HepG2 (cell line): ENCODE data around the gene FCMR. TPM values are rescaled to one million over a fixed set of nuclear protein-coding genes. Genes with fewer than 3 reads are reported as not detected.

Source experiments
- ATAC-seq: fragments of 200-7000 bp; cut with Tn5 transposase; 3 replicates; pipeline ENCODE4 v1.9.1; 2020; ENCODE audit warnings: mild to moderate bottlenecking, moderate library complexity
- BruUV-seq: library from RNA; stranded (reverse); fragments of 400-500 nt; replicated peaks from 2 replicates; lab custom pipeline; 2021; lab: Mats Ljungman, UMichigan
- CTCF ChIA-PET: fragments of 300-600 bp; formaldehyde crosslinking; extraction: SDS; loops from one replicate; lab custom pipeline; 2021; ENCODE audit warnings: low total read pairs, inconsistent platforms, low intra/inter-chr PET ratio; lab: Yijun Ruan, JAX
- POLR2A ChIA-PET: fragments of 350-600 bp; sonication (Branson Sonifier 250); formaldehyde crosslinking; loops from one replicate; lab custom pipeline; 2020; ENCODE audit warnings: antibody characterized with exemption, inconsistent platforms; lab: Yijun Ruan, JAX
- DNase-seq: peaks from one replicate; pipeline ENCODE4 v3.0.0-alpha.2; 2015; ENCODE audit warnings: low spot score
- FAIRE-seq: peaks from 3 replicates; lab custom pipeline; 2011; peaks lifted over from hg19 to GRCh38; lab: Jason Lieb, UNC
- H2AFZ ChIP-seq: one replicate; pipeline ENCODE4 v1.6.1; 2011; ENCODE audit warnings: low read length, inconsistent platforms
- H3K27ac ChIP-seq: fragments of 300-600 bp; 3 replicates; pipeline ENCODE4 v1.8.0; 2011; ENCODE audit warnings: mixed run types, mild to moderate bottlenecking, mixed read lengths, low read length, inconsistent platforms; ENCODE audit not compliant: insufficient read depth; ENCODE audit errors: extremely low read length
- H3K27me3 ChIP-seq, 2 experiments: fragments of 200-600 bp in 1 of 2; 2 replicates in 1 of 2; 3 replicates in 1 of 2; pipeline versions ENCODE4 v1.6.0 to v1.8.0; 2011; ENCODE audit warnings: low read length in 2 of 2, mild to moderate bottlenecking in 2 of 2, moderate library complexity in 2 of 2, inconsistent platforms in 1 of 2; ENCODE audit not compliant: insufficient read depth in 2 of 2, control insufficient read depth in 1 of 2
- H3K36me3 ChIP-seq, 2 experiments: fragments of 200-600 bp in 1 of 2; replicated peaks in 1 of 2; 2 replicates in 1 of 2; 3 replicates in 1 of 2; pipeline versions ENCODE4 v1.5.1 to v1.8.0; 2011; ENCODE audit warnings: low read length in 2 of 2, inconsistent platforms in 1 of 2; ENCODE audit not compliant: insufficient read depth in 2 of 2, control insufficient read depth in 1 of 2
- H3K4me1 ChIP-seq: 2 replicates; pipeline ENCODE4 v1.5.1; 2012; ENCODE audit warnings: low read length, inconsistent platforms; ENCODE audit not compliant: insufficient read depth
- H3K4me2 ChIP-seq: 2 replicates; pipeline ENCODE4 v1.6.0; 2011; ENCODE audit warnings: low read depth, low read length, inconsistent platforms
- H3K4me3 ChIP-seq, 3 experiments: fragments of 200-600 bp in 1 of 3; sonication (generic), shearing (Covaris generic) in 1 of 3; replicated peaks in 1 of 3; 2 replicates each; pipeline ENCODE4 v1.5.1; 2011 to 2016; ENCODE audit warnings: low read length in 3 of 3, inconsistent platforms in 2 of 3, low read depth in 2 of 3, mild to moderate bottlenecking in 2 of 3, control low read depth in 1 of 3, mixed read lengths in 1 of 3; ENCODE audit not compliant: insufficient read depth in 1 of 3
- H3K79me2 ChIP-seq: one replicate; pipeline ENCODE4 v1.6.1; 2011; ENCODE audit warnings: low read length, inconsistent platforms; ENCODE audit not compliant: insufficient read depth
- H3K9ac ChIP-seq: 2 replicates; pipeline ENCODE4 v1.6.0; 2011; ENCODE audit warnings: mild to moderate bottlenecking, low read depth, low read length, inconsistent platforms; ENCODE audit not compliant: insufficient read depth
- H3K9me3 ChIP-seq: 2 replicates; pipeline ENCODE4 v1.5.1; 2012; ENCODE audit warnings: mild to moderate bottlenecking, low read length
- H4K20me1 ChIP-seq: 2 replicates; pipeline ENCODE4 v1.6.0; 2011; ENCODE audit warnings: inconsistent platforms, mild to moderate bottlenecking, low read length, moderate library complexity; ENCODE audit not compliant: insufficient read depth
- GFI1 ChIP-seq: sonication (generic); formaldehyde crosslinking; IDR thresholded peaks from 2 replicates; pipeline ENCODE4 v1.5.0; 2020; ENCODE audit warnings: missing genetic modification reagents, mild to moderate bottlenecking, borderline replicate concordance
- IRF2 ChIP-seq: IDR thresholded peaks from 2 replicates; pipeline ENCODE4 v1.6.1; 2018; ENCODE audit warnings: missing genetic modification reagents, missing compliant biosample characterization
- KDM4B ChIP-seq: sonication (generic); formaldehyde crosslinking; IDR thresholded peaks from 2 replicates; pipeline ENCODE4 v1.4.0; 2020; ENCODE audit warnings: missing genetic modification reagents
- POLR2G ChIP-seq: fragments of 200-400 bp; formaldehyde crosslinking; IDR thresholded peaks from 2 replicates; pipeline ENCODE4 v1.6.1; 2018; ENCODE audit warnings: mild to moderate bottlenecking, low read depth, low read length, moderate library complexity
- REST ChIP-seq, 2 experiments: IDR thresholded peaks; 2 replicates each; pipeline ENCODE4 v1.6.1; 2011 to 2012; ENCODE audit warnings: low read length in 2 of 2, borderline replicate concordance in 1 of 2, low read depth in 1 of 2, mild to moderate bottlenecking in 1 of 2, moderate library complexity in 1 of 2
- SMC3 ChIP-seq: IDR thresholded peaks from 2 replicates; pipeline ENCODE4 v1.6.1; 2011; ENCODE audit warnings: low read length, improper control_type of control experiment
- TFAP4 ChIP-seq: sonication (generic); IDR thresholded peaks from 2 replicates; pipeline ENCODE4 v1.6.1; 2016; ENCODE audit warnings: low read depth, borderline replicate concordance
- ZBTB8A ChIP-seq: sonication (generic); formaldehyde crosslinking; IDR thresholded peaks from 2 replicates; pipeline ENCODE4 v1.4.0; 2020; ENCODE audit warnings: mild to moderate bottlenecking, low read depth, missing genetic modification reagents, borderline replicate concordance
- ZFX ChIP-seq: sonication (generic); formaldehyde crosslinking; IDR thresholded peaks from 2 replicates; pipeline ENCODE4 v1.4.0; 2020; ENCODE audit warnings: mild to moderate bottlenecking, low read depth, missing genetic modification reagents, moderate library complexity
- ZGPAT ChIP-seq: IDR thresholded peaks from 2 replicates; pipeline ENCODE4 v1.6.1; 2016; ENCODE audit warnings: mild to moderate bottlenecking
- ZNF34 ChIP-seq: sonication (generic); formaldehyde crosslinking; IDR thresholded peaks from 2 replicates; pipeline ENCODE4 v1.4.0; 2020; ENCODE audit warnings: mild to moderate bottlenecking, missing genetic modification reagents, borderline replicate concordance
- ZNF605 ChIP-seq: sonication (generic); formaldehyde crosslinking; IDR thresholded peaks from 2 replicates; pipeline ENCODE4 v1.8.0; 2022; ENCODE audit warnings: mild to moderate bottlenecking, missing genetic modification reagents
- ZNF841 ChIP-seq: sonication (generic); formaldehyde crosslinking; IDR thresholded peaks from 2 replicates; pipeline ENCODE4 v1.8.1; 2023; ENCODE audit warnings: missing genetic modification reagents, borderline replicate concordance
- WGBS: methylation state at CpG from one replicate; pipeline ENCODE4 v1.1.6; 2017; ENCODE audit warnings: low lambda C conversion rate; 5-methylcytosine and 5-hydroxymethylcytosine counted together
- in situ Hi-C: cut with HindIII; loops from 2 replicates; pipeline ENCODE4 v1.10.0; 2017; ENCODE audit warnings: low pct_unique_long_range_greater_than_20kb; ENCODE audit not compliant: extremely low pct_ligation_motif_present
- intact Hi-C: fragments of 100-400 bp; cut with micrococcal nuclease; formaldehyde crosslinking; loops from one replicate; pipeline ENCODE4 v1.10.0; 2022; ENCODE audit not compliant: unreplicated experiment
- polyA plus RNA-seq, 8 experiments: library from polyadenylated mRNA; depleted of rRNA in 3 of 8; stranded (reverse) in 7 of 8; unstranded in 1 of 8; fragments of >200 nt; fragmentation: Illumina TruSeq in 4 of 8; extraction: Trizol in 4 of 8; gene quantifications; 2 replicates each; pipeline versions ENCODE4 v1.2.1 to v1.2.3, GENCODE V29; 2011 to 2016; ENCODE audit warnings: low read depth in 4 of 8, missing spikeins in 1 of 8, mixed read lengths in 1 of 8; ENCODE audit not compliant: insufficient read depth in 1 of 8
- total RNA-seq, 5 experiments: library from RNA; depleted of rRNA; stranded (reverse); fragments of >200 nt; fragmentation: Illumina TruSeq; extraction: Trizol; gene quantifications; 2 replicates each; pipeline ENCODE4 v1.2.3, GENCODE V29; 2016; ENCODE audit warnings: low read depth in 1 of 5

FCMR gene
- total and polyA plus RNA-seq, 2 of the 13 experiments (the other 11 are each of a cell fraction or from before 2014, with no cell fraction given), result not detected

- WGBS, result 72% methylated on average over 5 of the region's 5 CpGs
- no peak for DNase-seq
- Histone ChIP-seq H3K4me2 (no peak overlapping the region), H3K36me3 (no peaks in the 10 kb centered on the region), H3K4me1 (peaks cover 33% of the 10 kb centered on the region), H3K27me3 (peaks cover 1 to 3% of the 10 kb centered on the region in 2 experiments; a peak in 1 of 5 replicates), H3K4me3 (no peak overlapping the region), H3K27ac (no peak overlapping the region), H3K79me2 (no peaks in the 10 kb centered on the region), H2AFZ (no peak overlapping the region), H3K9me3 (no peaks in the 10 kb centered on the region), H3K9ac (no peak overlapping the region), H4K20me1 (no peaks in the 10 kb centered on the region)
- in situ Hi-C loops, result no loop called here
- ChIA-PET POLR2A (no interaction called here), CTCF (no interaction called here)
- intact Hi-C loops, result no loop called here
- no peak for FAIRE-seq
- TF ChIP-seq GFI1 (CRISPR knock-in tag), result no peak
- no peak for TF ChIP-seq ZNF841
- ATAC-seq, result no peak
- BruUV-seq, result no TSS peak
Measured at GRCh38 chr1:206963119-206963712, 41.5 kb upstream of the FCMR start.

GRCh38 chr1:206962272-206962671 lies 40.5 kb upstream of the FCMR start:
- 69% methylated on average over 7 of the region's 7 CpGs for WGBS
- Histone ChIP-seq H3K4me1 (peaks cover 42% of the 10 kb centered on the region), H3K4me3 (no peak overlapping the region), H3K4me2 (no peak overlapping the region), H3K36me3 (no peaks in the 10 kb centered on the region), H3K79me2 (no peaks in the 10 kb centered on the region), H3K27me3 (peaks cover 0 to 1% of the 10 kb centered on the region in 2 experiments; a peak in 1 of 5 replicates), H2AFZ (no peak overlapping the region), H3K27ac (no peak overlapping the region), H3K9ac (no peak overlapping the region), H3K9me3 (no peaks in the 10 kb centered on the region), H4K20me1 (no peaks in the 10 kb centered on the region)
- FAIRE-seq, result no peak
- no peak for ATAC-seq
- intact Hi-C loops (no loop called here), in situ Hi-C loops (no loop called here)
- CTCF ChIA-PET, result no interaction called here
- POLR2A ChIA-PET, result no interaction called here
- DNase-seq, result no peak
- no TSS peak for BruUV-seq
- TF ChIP-seq ZGPAT (CRISPR knock-in tag) (no peak), ZBTB8A (CRISPR knock-in tag) (no peak), POLR2G (no peak), TFAP4 (no peak), SMC3 (no peak), ZFX (no peak), KDM4B (CRISPR knock-in tag) (no peak), IRF2 (CRISPR knock-in tag) (no peak), ZNF605 (CRISPR knock-in tag) (no peak), ZNF34 (no peak), REST (IDR thresholded peaks at IDR 0.05; ENCODE audit: borderline replicate concordance in 1 of 2, low read depth in 1 of 2, low read length in 2 of 2) (no peak)
